Fibroblast of skin of back (primary cell): Measurements from ENCODE around the gene ARPP19. TPM values are rescaled to one million over a fixed set of nuclear protein-coding genes. Genes with fewer than 3 reads are reported as not detected.
A peak's percentile ranks its signal among the peaks of the same experiment; 100 is the strongest.
"Not testable (repeated sequence)": the region's sequence is repeated elsewhere in the genome, so short reads cannot be mapped to it uniquely, and the experiment has no call there.

Source experiments
- DNase-seq: peaks from one replicate; pipeline ENCODE4 v3.0.0-alpha.2; 2013
- polyA plus RNA-seq, 2 experiments: library from polyadenylated mRNA; unstranded; fragments of 120-200 nt; gene quantifications; one replicate each; pipeline ENCODE4 v1.2.1, GENCODE V29; 2013; ENCODE audit not compliant: insufficient read length in 2 of 2

The ARPP19 gene
- polyA plus RNA-seq (2013, experiment 1 of 2; ENCODE audit: insufficient read length): 70.4 TPM
- 68.0 TPM for polyA plus RNA-seq (2013, experiment 2 of 2; ENCODE audit: insufficient read length)

GRCh38 chr15:52568601-52569585 is at the start of gene ARPP19:
TSS of gene ARPP19 (minus strand) at chr15:52569030. CDS start at chr15:52568892, 138 bp downstream.
- peak; percentile 92 for DNase-seq

GRCh38 chr15:52617026-52617425 is 48.2 kb upstream of the ARPP19 start:
- no peak for DNase-seq

- DNase-seq: no peak
Measured at GRCh38 chr15:52615302-52615701, 46.5 kb upstream of the ARPP19 start.

- no peak for DNase-seq
Measured at GRCh38 chr15:52609593-52609992, 40.8 kb upstream of the ARPP19 start.

GRCh38 chr15:52584414-52584813 is 15.6 kb upstream of the ARPP19 start:
- DNase-seq: peak; percentile 62

GRCh38 chr15:52579852-52580251 is 11.0 kb upstream of the ARPP19 start:
- DNase-seq: no peak

GRCh38 chr15:52576692-52577091 is 7.9 kb upstream of the ARPP19 start:
- no peak for DNase-seq

GRCh38 chr15:52575573-52575972 is 6.7 kb upstream of the ARPP19 start:
- DNase-seq: not testable (repeated sequence)

- DNase-seq: no peak
Measured at GRCh38 chr15:52575072-52575471, 6.2 kb upstream of the ARPP19 start.

- DNase-seq: not testable (repeated sequence)
Measured at GRCh38 chr15:52574623-52575022, 5.8 kb upstream of the ARPP19 start.

GRCh38 chr15:52567871-52568600 is 794 bp downstream of the ARPP19 start:
- no peak for DNase-seq

- DNase-seq: no peak
Measured at GRCh38 chr15:52566889-52567288, 1.9 kb downstream of the ARPP19 start.

- DNase-seq: peak; percentile 37
Measured at GRCh38 chr15:52565417-52566358, 3.1 kb downstream of the ARPP19 start.

- DNase-seq: no peak
Measured at GRCh38 chr15:52563501-52564060, 5.2 kb downstream of the ARPP19 start.

GRCh38 chr15:52559575-52559974 is 9.3 kb downstream of the ARPP19 start:
- DNase-seq: peak; percentile 29

GRCh38 chr15:52559022-52559421 is 9.8 kb downstream of the ARPP19 start:
- no peak for DNase-seq

- peak; percentile 70 for DNase-seq
Measured at GRCh38 chr15:52558196-52558595, 10.6 kb downstream of the ARPP19 start.

- DNase-seq: peak; percentile 27
Measured at GRCh38 chr15:52557274-52557641, 11.6 kb downstream of the ARPP19 start.

- DNase-seq: no peak
Measured at GRCh38 chr15:52556524-52557273, 12.1 kb downstream of the ARPP19 start.

GRCh38 chr15:52552303-52552702 is 16.5 kb downstream of the ARPP19 start:
- DNase-seq: no peak

- no peak for DNase-seq
Measured at GRCh38 chr15:52551762-52552161, 17.1 kb downstream of the ARPP19 start.
